WTC11 (cell line): ENCODE measurements around the gene RHEB. TPM values are rescaled to one million over a fixed set of nuclear protein-coding genes. Genes with fewer than 3 reads are reported as not detected.
A peak's percentile ranks its signal among the peaks of the same experiment; 100 is the strongest.

Experiments
- ATAC-seq: fragments of 200-7000 bp; cut with Tn5 transposase; 2 replicates; pipeline ENCODE4 v1.10.0; 2021; ENCODE audit warnings: mild to moderate bottlenecking, moderate library complexity
- CTCF ChIA-PET: fragments of 300-600 bp; sonication (Branson Sonifier 250); formaldehyde crosslinking; loops from one replicate; lab custom pipeline; 2021; ENCODE audit warnings: antibody characterized with exemption; lab: Charles Lee
- POLR2A ChIA-PET: fragments of 350-600 bp; sonication (Branson Sonifier 250); formaldehyde crosslinking; loops from one replicate; lab custom pipeline; 2021; ENCODE audit warnings: antibody characterized with exemption; lab: Charles Lee
- DNase-seq: peaks from one replicate; pipeline ENCODE4 v3.0.0; 2021; ENCODE audit warnings: low spot score
- H3K27ac Mint-ChIP-seq: 2 replicates; pipeline ENCODE4 v1.8.0; 2021; ENCODE audit warnings: mixed read lengths
- H3K27me3 Mint-ChIP-seq: 2 replicates; pipeline ENCODE4 v1.8.0; 2021; ENCODE audit warnings: low read depth, mild to moderate bottlenecking, moderate library complexity, mixed read lengths
- H3K36me3 Mint-ChIP-seq: 2 replicates; pipeline ENCODE4 v1.8.0; 2021; ENCODE audit warnings: mixed read lengths
- H3K4me1 Mint-ChIP-seq: 2 replicates; pipeline ENCODE4 v1.8.0; 2022; ENCODE audit warnings: mixed read lengths
- H3K4me3 Mint-ChIP-seq: 2 replicates; pipeline ENCODE4 v1.8.0; 2021; ENCODE audit warnings: mild to moderate bottlenecking, moderate library complexity, mixed read lengths
- H3K9me3 Mint-ChIP-seq: 2 replicates; pipeline ENCODE4 v1.8.0; 2021; ENCODE audit warnings: mixed read lengths
- AFF4 ChIP-seq: sonication (generic); formaldehyde crosslinking; IDR thresholded peaks from 2 replicates; pipeline ENCODE4 v1.8.1; 2023; ENCODE audit warnings: mild to moderate bottlenecking, missing genetic modification reagents, borderline replicate concordance
- ATF3 ChIP-seq: sonication (generic); formaldehyde crosslinking; conservative IDR thresholded peaks from 2 replicates; pipeline ENCODE4 v1.8.1; 2022; ENCODE audit warnings: mild to moderate bottlenecking, missing genetic modification reagents
- CBFB ChIP-seq: sonication (generic); formaldehyde crosslinking; IDR thresholded peaks from 2 replicates; pipeline ENCODE4 v1.8.1; 2022; ENCODE audit warnings: mild to moderate bottlenecking, low read depth, missing genetic modification reagents
- E2F4 ChIP-seq: sonication (generic); formaldehyde crosslinking; IDR thresholded peaks from 2 replicates; pipeline ENCODE4 v1.8.1; 2022; ENCODE audit warnings: low read depth, mild to moderate bottlenecking, moderate library complexity, missing genetic modification reagents, borderline replicate concordance
- ERG ChIP-seq: fragments of 250-450 bp; sonication (Bioruptor Pico); IDR thresholded peaks from 2 replicates; pipeline ENCODE4 v1.8.0; 2021; ENCODE audit warnings: mild to moderate bottlenecking
- ETV6 ChIP-seq: sonication (generic); formaldehyde crosslinking; IDR thresholded peaks from 2 replicates; pipeline ENCODE4 v1.8.1; 2022; ENCODE audit warnings: mild to moderate bottlenecking, missing genetic modification reagents
- GRHL2 ChIP-seq: fragments of 250-450 bp; sonication (Bioruptor Pico); IDR thresholded peaks from 2 replicates; pipeline ENCODE4 v1.8.0; 2022; ENCODE audit warnings: mild to moderate bottlenecking, moderate library complexity; ENCODE audit not compliant: insufficient replicate concordance, severe bottlenecking
- GTF2I ChIP-seq: fragments of 250-450 bp; sonication (Bioruptor Pico); conservative IDR thresholded peaks from 2 replicates; pipeline ENCODE4 v1.4.0; 2021; ENCODE audit warnings: mild to moderate bottlenecking
- JAZF1 ChIP-seq: fragments of 250-450 bp; sonication (Bioruptor Pico); IDR thresholded peaks from 2 replicates; pipeline ENCODE4 v1.9.0; 2021; ENCODE audit warnings: moderate library complexity, mild to moderate bottlenecking, inconsistent platforms
- JUN ChIP-seq: sonication (generic); formaldehyde crosslinking; IDR thresholded peaks from 2 replicates; pipeline ENCODE4 v1.8.0; 2023; ENCODE audit warnings: mild to moderate bottlenecking, missing genetic modification reagents
- MLX ChIP-seq: sonication (generic); formaldehyde crosslinking; IDR thresholded peaks from 2 replicates; pipeline ENCODE4 v1.8.1; 2023; ENCODE audit warnings: mild to moderate bottlenecking, missing genetic modification reagents, moderate library complexity
- MYBL2 ChIP-seq: sonication (generic); formaldehyde crosslinking; IDR thresholded peaks from 2 replicates; pipeline ENCODE4 v1.8.1; 2023; ENCODE audit warnings: mild to moderate bottlenecking, moderate library complexity, missing genetic modification reagents
- NFE2L1 ChIP-seq: sonication (generic); formaldehyde crosslinking; IDR thresholded peaks from 2 replicates; pipeline ENCODE4 v1.8.1; 2023; ENCODE audit warnings: missing genetic modification reagents
- NR2C2 ChIP-seq: sonication (generic); formaldehyde crosslinking; IDR thresholded peaks from 2 replicates; pipeline ENCODE4 v1.8.0; 2022; ENCODE audit warnings: mild to moderate bottlenecking, missing genetic modification reagents
- SP1 ChIP-seq: sonication (generic); formaldehyde crosslinking; conservative IDR thresholded peaks from 2 replicates; pipeline ENCODE4 v1.8.1; 2022; ENCODE audit warnings: missing genetic modification reagents
- TEAD1 ChIP-seq: sonication (generic); formaldehyde crosslinking; IDR thresholded peaks from 2 replicates; pipeline ENCODE4 v1.8.0; 2022; ENCODE audit warnings: mild to moderate bottlenecking, missing genetic modification reagents
- ZBTB21 ChIP-seq: sonication (generic); formaldehyde crosslinking; IDR thresholded peaks from 2 replicates; pipeline ENCODE4 v1.8.1; 2023; ENCODE audit warnings: mild to moderate bottlenecking, missing genetic modification reagents, borderline replicate concordance
- ZNF121 ChIP-seq: sonication (generic); formaldehyde crosslinking; IDR thresholded peaks from 2 replicates; pipeline ENCODE4 v1.8.0; 2023; ENCODE audit warnings: missing genetic modification reagents
- ZNF138 ChIP-seq: sonication (generic); formaldehyde crosslinking; conservative IDR thresholded peaks from 2 replicates; pipeline ENCODE4 v1.8.1; 2022; ENCODE audit warnings: mild to moderate bottlenecking, moderate library complexity, missing genetic modification reagents
- ZNF396 ChIP-seq: fragments of 250-450 bp; sonication (Bioruptor Pico); IDR thresholded peaks from 2 replicates; pipeline ENCODE4 v1.8.0; 2021; ENCODE audit warnings: mild to moderate bottlenecking, moderate library complexity, borderline replicate concordance
- total RNA-seq: library from RNA; stranded (reverse); gene quantifications from 3 replicates; pipeline ENCODE4 v1.2.3, GENCODE V29; 2021
- TF ChIP-seq, protein P1 (sequence below): sonication (generic); formaldehyde crosslinking; IDR thresholded peaks from 2 replicates; pipeline ENCODE4 v1.8.0; 2022; ENCODE audit warnings: mild to moderate bottlenecking, missing genetic modification reagents
- TF ChIP-seq, protein P2 (sequence below): sonication (generic); formaldehyde crosslinking; IDR thresholded peaks from 2 replicates; pipeline ENCODE4 v1.8.1; 2022; ENCODE audit warnings: low read depth, missing genetic modification reagents, borderline replicate concordance
- TF ChIP-seq, protein P3 (sequence below): fragments of 200-600 bp; IDR thresholded peaks from 2 replicates; pipeline ENCODE4 v1.8.0; 2022; ENCODE audit warnings: antibody characterized with exemption
- TF ChIP-seq, protein P4 (sequence below): fragments of 250-450 bp; sonication (Bioruptor Pico); IDR thresholded peaks from 2 replicates; pipeline ENCODE4 v1.9.0; 2021; ENCODE audit warnings: mild to moderate bottlenecking
- TF ChIP-seq, protein P5 (sequence below): sonication (generic); formaldehyde crosslinking; IDR thresholded peaks from 2 replicates; pipeline ENCODE4 v1.8.1; 2023; ENCODE audit warnings: mild to moderate bottlenecking, missing genetic modification reagents, moderate library complexity

RHEB gene
- total RNA-seq, 1 experiment from 2014 or later: 133 TPM

- TF ChIP-seq, protein P1, sequence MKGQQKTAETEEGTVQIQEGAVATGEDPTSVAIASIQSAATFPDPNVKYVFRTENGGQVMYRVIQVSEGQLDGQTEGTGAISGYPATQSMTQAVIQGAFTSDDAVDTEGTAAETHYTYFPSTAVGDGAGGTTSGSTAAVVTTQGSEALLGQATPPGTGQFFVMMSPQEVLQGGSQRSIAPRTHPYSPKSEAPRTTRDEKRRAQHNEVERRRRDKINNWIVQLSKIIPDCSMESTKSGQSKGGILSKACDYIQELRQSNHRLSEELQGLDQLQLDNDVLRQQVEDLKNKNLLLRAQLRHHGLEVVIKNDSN (CRISPR knock-in tag): no peak
- TF ChIP-seq TEAD1 (CRISPR knock-in tag): no peak
- TF ChIP-seq JAZF1: no peak
- no peak for TF ChIP-seq GTF2I (CRISPR knock-in tag)
- no peak for TF ChIP-seq ZBTB21 (CRISPR knock-in tag)
- no peak for TF ChIP-seq ERG
- TF ChIP-seq, protein P2, sequence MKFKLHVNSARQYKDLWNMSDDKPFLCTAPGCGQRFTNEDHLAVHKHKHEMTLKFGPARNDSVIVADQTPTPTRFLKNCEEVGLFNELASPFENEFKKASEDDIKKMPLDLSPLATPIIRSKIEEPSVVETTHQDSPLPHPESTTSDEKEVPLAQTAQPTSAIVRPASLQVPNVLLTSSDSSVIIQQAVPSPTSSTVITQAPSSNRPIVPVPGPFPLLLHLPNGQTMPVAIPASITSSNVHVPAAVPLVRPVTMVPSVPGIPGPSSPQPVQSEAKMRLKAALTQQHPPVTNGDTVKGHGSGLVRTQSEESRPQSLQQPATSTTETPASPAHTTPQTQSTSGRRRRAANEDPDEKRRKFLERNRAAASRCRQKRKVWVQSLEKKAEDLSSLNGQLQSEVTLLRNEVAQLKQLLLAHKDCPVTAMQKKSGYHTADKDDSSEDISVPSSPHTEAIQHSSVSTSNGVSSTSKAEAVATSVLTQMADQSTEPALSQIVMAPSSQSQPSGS (CRISPR knock-in tag): no peak
- TF ChIP-seq ZNF121: no peak
- TF ChIP-seq SP1 (CRISPR knock-in tag): no peak
Observed at GRCh38 chr7:151507806-151508205, 11.9 kb downstream of the RHEB start (continued).

DNA sequence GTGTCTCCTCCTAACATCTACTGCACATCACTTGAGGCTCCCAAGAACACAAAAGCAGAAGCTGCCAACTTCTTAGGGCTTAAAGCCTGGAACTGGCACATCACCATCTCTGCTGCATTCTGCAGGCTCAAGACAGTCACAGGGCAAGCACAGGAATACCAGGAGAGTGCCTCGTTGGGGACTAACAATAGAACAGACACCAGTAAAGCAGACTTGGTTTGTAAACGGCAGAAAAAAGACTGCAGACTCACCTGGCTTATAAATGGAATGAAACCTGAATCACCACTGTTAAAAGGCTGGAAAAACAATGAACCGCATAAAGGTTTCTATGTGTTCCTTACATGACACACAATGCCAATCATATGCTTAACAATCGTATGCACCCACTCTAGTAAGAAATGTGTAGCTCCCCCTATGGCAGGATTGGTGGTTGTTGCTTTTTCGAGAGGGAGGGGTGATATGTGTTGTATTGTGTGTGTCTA, 12.8 kb downstream of the RHEB start:
- Mint-ChIP-seq H3K4me1 (peaks cover 90% of the 10 kb centered on the region), H3K36me3 (no peaks in the 10 kb centered on the region), H3K9me3 (no peaks in the 10 kb centered on the region), H3K4me3 (no peak overlapping the region), H3K27me3 (no peaks in the 10 kb centered on the region), H3K27ac (peak overlapping the region; percentile 81; the same call in 1 of the 2 replicates)
- POLR2A ChIA-PET: no interaction called here
- CTCF ChIA-PET: interaction anchor here (0.9 to 3.5 kb wide), 7 partner anchors 9 to 255 kb away, joined by 3 to 23 read pairs (median 4); partner anchors contain the start of gene RHEB
- peak; percentile 50 for ATAC-seq
- DNase-seq: no peak
- TF ChIP-seq ATF3 (CRISPR knock-in tag) (no peak), MLX (CRISPR knock-in tag) (no peak), GRHL2 (CRISPR knock-in tag) (no peak), NFE2L1 (CRISPR knock-in tag) (no peak), NR2C2 (CRISPR knock-in tag) (no peak), E2F4 (CRISPR knock-in tag) (no peak), ZNF396 (no peak), ZNF138 (CRISPR knock-in tag) (no peak), AFF4 (CRISPR knock-in tag) (no peak), ETV6 (CRISPR knock-in tag) (no peak), CBFB (no peak), MYBL2 (no peak), JUN (no peak)
- TF ChIP-seq, protein P3, sequence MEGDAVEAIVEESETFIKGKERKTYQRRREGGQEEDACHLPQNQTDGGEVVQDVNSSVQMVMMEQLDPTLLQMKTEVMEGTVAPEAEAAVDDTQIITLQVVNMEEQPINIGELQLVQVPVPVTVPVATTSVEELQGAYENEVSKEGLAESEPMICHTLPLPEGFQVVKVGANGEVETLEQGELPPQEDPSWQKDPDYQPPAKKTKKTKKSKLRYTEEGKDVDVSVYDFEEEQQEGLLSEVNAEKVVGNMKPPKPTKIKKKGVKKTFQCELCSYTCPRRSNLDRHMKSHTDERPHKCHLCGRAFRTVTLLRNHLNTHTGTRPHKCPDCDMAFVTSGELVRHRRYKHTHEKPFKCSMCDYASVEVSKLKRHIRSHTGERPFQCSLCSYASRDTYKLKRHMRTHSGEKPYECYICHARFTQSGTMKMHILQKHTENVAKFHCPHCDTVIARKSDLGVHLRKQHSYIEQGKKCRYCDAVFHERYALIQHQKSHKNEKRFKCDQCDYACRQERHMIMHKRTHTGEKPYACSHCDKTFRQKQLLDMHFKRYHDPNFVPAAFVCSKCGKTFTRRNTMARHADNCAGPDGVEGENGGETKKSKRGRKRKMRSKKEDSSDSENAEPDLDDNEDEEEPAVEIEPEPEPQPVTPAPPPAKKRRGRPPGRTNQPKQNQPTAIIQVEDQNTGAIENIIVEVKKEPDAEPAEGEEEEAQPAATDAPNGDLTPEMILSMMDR: no peak
- TF ChIP-seq, protein P4, sequence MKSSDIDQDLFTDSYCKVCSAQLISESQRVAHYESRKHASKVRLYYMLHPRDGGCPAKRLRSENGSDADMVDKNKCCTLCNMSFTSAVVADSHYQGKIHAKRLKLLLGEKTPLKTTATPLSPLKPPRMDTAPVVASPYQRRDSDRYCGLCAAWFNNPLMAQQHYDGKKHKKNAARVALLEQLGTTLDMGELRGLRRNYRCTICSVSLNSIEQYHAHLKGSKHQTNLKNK (CRISPR knock-in tag): no peak
- TF ChIP-seq, protein P5, sequence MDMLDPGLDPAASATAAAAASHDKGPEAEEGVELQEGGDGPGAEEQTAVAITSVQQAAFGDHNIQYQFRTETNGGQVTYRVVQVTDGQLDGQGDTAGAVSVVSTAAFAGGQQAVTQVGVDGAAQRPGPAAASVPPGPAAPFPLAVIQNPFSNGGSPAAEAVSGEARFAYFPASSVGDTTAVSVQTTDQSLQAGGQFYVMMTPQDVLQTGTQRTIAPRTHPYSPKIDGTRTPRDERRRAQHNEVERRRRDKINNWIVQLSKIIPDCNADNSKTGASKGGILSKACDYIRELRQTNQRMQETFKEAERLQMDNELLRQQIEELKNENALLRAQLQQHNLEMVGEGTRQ: no peak
